ENCODE data around the gene TPGS1. TPM values are rescaled to one million over a fixed set of nuclear protein-coding genes. Genes with fewer than 3 reads are reported as not detected.
A peak's percentile ranks its signal among the peaks of the same experiment; 100 is the strongest.

Gene TPGS1
- total and polyA plus RNA-seq, 2 of the 8 experiments (the other 6 are each of a cell fraction or from before 2014, with no cell fraction given): 9.1 to 10.6 TPM

DNA sequence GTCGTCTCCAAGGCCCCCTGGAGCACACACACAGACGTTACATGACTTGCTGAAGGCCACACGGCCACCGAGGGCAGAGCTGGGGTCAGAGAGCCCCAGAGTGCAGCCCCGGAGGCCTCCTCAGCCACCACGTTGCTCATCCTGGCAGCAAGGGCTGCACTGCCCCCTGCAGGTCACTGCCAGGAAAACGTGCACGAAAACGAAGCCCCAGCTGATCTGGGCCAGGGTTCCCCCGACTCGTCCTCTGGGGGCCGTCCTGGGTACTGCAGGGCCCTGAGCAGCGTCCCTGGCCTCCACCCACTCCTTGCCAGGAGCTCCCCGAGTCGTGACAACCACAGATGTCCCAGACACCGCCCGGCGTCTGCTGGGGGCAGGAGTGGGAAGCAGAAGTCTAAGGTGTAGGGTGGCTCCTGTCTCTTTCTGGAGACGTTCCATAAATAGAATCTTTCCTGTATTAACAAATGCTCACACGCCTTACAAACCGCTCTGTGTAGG, 3.4 kb downstream of the TPGS1 start (continued):
- TF ChIP-seq HDAC2 (IDR thresholded peaks at IDR 0.05; ENCODE audit: borderline replicate concordance in 1 of 2, low read depth in 2 of 2, low read length in 2 of 2): peak in 1 of 2 experiments; percentile 65; a peak in 1 of 4 replicates
- peak; percentile 79 to 81 for TF ChIP-seq RAD21 (IDR thresholded peaks at IDR 0.05 in 1 of 2, conservative IDR thresholded peaks at IDR 0.05 in 1 of 2; ENCODE audit: low read depth in 2 of 2, low read length in 2 of 2)
- no peak for TF ChIP-seq BRCA1 (IDR thresholded peaks at IDR 0.05; ENCODE audit: low read depth, low read length)
- TF ChIP-seq POLR2AphosphoS5 (IDR thresholded peaks at IDR 0.05; ENCODE audit: low read depth, low read length): peak; percentile 62; the same call in 1 of the 2 replicates
- TF ChIP-seq FOSL1 (IDR thresholded peaks at IDR 0.05; ENCODE audit: insufficient read depth, low read depth, low read length): no peak
- no peak for TF ChIP-seq KDM5A (IDR thresholded peaks at IDR 0.05; ENCODE audit: low read length)
- TF ChIP-seq, protein P1, sequence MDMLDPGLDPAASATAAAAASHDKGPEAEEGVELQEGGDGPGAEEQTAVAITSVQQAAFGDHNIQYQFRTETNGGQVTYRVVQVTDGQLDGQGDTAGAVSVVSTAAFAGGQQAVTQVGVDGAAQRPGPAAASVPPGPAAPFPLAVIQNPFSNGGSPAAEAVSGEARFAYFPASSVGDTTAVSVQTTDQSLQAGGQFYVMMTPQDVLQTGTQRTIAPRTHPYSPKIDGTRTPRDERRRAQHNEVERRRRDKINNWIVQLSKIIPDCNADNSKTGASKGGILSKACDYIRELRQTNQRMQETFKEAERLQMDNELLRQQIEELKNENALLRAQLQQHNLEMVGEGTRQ (IDR thresholded peaks at IDR 0.05; ENCODE audit: low read length): 0 out of 2 replicates have a peak, but pooled peaks have one; percentile 47
- TF ChIP-seq SAP30 (IDR thresholded peaks at IDR 0.05; ENCODE audit: insufficient read depth, insufficient replicate concordance, low read length): no peak
- TF ChIP-seq BCL11A (IDR thresholded peaks at IDR 0.05; ENCODE audit: low read depth in 2 of 2, low read length in 2 of 2): no peak
- no peak for TF ChIP-seq CEBPB (IDR thresholded peaks at IDR 0.05; ENCODE audit: low read depth, low read length)
- TF ChIP-seq KDM4A (IDR thresholded peaks at IDR 0.05; ENCODE audit: low read depth, low read length, severe bottlenecking): no peak
- TF ChIP-seq POLR2A (IDR thresholded peaks at IDR 0.05; ENCODE audit: control extremely low read depth in 1 of 2, low read depth in 2 of 2, low read length in 2 of 2): no peak
- TF ChIP-seq SIN3A (conservative IDR thresholded peaks at IDR 0.05 in 1 of 2, IDR thresholded peaks at IDR 0.05 in 1 of 2; ENCODE audit: low read depth in 1 of 2, low read length in 2 of 2): peak; percentile 86 to 90; a peak in 3 of 4 replicates
- peak; percentile 70; the same call in 1 of the 2 replicates for TF ChIP-seq YY1 (IDR thresholded peaks at IDR 0.05; ENCODE audit: low read depth, low read length)
- peak; percentile 48; the same call in 1 of the 2 replicates for TF ChIP-seq JUND (IDR thresholded peaks at IDR 0.05; ENCODE audit: low read length)
- TF ChIP-seq SIX5 (IDR thresholded peaks at IDR 0.05; ENCODE audit: low read depth, low read length): no peak
- peak; percentile 14; the same call in 1 of the 2 replicates for TF ChIP-seq KDM1A (IDR thresholded peaks at IDR 0.05; ENCODE audit: borderline replicate concordance, low read length)
- no peak for TF ChIP-seq ZNF274 (IDR thresholded peaks at IDR 0.05; ENCODE audit: borderline replicate concordance, extremely low read depth, low read length)
- 0 out of 2 replicates have a peak, but pooled peaks have one; percentile 27 for TF ChIP-seq SP1 (IDR thresholded peaks at IDR 0.05; ENCODE audit: low read depth, low read length)
- peak; percentile 99 to 100 (median 100) for TF ChIP-seq CTCF (IDR thresholded peaks at IDR 0.05; ENCODE audit: control extremely low read depth in 1 of 3, insufficient read depth in 1 of 3, low read depth in 1 of 3, low read length in 3 of 3)
- TF ChIP-seq TAF7 (optimal IDR thresholded peaks at IDR 0.05; ENCODE audit: borderline replicate concordance, low read depth, low read length): peak; percentile 95
